ENCODE results near the gene GPR135. TPM values are rescaled to one million over a fixed set of nuclear protein-coding genes. Genes with fewer than 3 reads are reported as not detected.

GPR135 gene
- total RNA-seq, 1 experiment from 2014 or later = 6.7 TPM

DNA sequence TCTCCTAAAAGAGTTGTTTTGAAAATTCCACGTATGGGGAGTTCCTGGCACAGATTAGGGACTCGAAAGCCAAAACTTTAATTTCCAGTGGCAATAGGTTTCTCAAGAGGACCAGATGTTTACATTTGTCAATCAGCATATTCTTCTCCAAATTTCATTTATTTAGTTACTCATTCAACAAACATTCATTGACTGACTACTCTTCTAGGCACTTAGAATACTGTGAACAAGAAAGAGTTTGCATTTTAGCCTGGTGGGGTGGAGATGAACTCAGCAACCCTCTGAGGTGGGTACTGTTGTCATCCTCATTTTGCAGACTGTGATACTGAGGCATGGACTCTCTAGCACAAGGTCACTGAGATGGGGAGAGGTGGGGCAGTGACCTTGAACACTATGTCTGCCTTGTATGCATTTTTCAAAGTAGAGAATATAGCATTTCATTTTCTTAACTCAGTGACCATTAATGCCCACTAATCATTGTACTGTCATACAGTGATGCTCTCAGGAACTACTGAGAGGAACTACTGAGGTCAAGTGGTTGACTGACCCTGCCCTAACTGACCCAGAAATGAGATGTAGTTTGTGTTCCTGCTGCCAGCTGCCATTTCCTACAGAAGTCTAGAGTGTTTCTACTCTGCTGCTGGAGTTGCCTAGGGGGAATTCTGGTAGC, 16.8 kb upstream of the GPR135 start:
- Histone ChIP-seq H3K9me2 (replicated peaks; ENCODE audit: low read length) (no peaks in the 10 kb centered on the region), H3K9ac (ENCODE audit: low read length) (peak overlapping the region; percentile 88), H3K79me2 (ENCODE audit: low read length) (peaks cover 90% of the 10 kb centered on the region), H3K4me2 (ENCODE audit: low read length) (peak overlapping the region; percentile 79), H4K20me1 (ENCODE audit: low read length) (peaks cover 18% of the 10 kb centered on the region), H3K27ac (ENCODE audit: low read length) (peak overlapping the region; percentile 83), H2AFZ (ENCODE audit: low read length) (no peak overlapping the region), H3F3A (ENCODE audit: low read length, unreplicated experiment) (peaks cover 16% of the 10 kb centered on the region), H3K36me3 (ENCODE audit: low read depth, low read length) (peaks cover 29% of the 10 kb centered on the region), H3K27me3 (ENCODE audit: low read length) (no peaks in the 10 kb centered on the region), H3K4me3 (ENCODE audit: low read length) (peak overlapping the region; percentile 79), H3K9me3 (ENCODE audit: low read length) (no peaks in the 10 kb centered on the region), H3K4me1 (ENCODE audit: insufficient read depth, low read length) (peaks cover 42% of the 10 kb centered on the region)
- BruUV-seq (replicated peaks) = no TSS peak
- intact Hi-C loops (cut with micrococcal nuclease) = loop anchor here (1.0 to 10.0 kb wide), 6 partner anchors 17 to 1237 kb away; partner anchors contain the start of genes DAAM1, GPR135, PPM1A and PSMA3
- peak; percentile 21 for ATAC-seq
- POLR2A ChIA-PET (ENCODE audit: unreplicated experiment) = no interaction called here
- peak; percentile 99 for DNase-seq
- CTCF ChIA-PET = interaction anchor here (0.6 kb wide), 2 partner anchors 94 to 95 kb away, joined by 3 read pairs; partner anchors contain the start of gene CCDC175
- TF ChIP-seq EZH2 (IDR thresholded peaks at IDR 0.05; ENCODE audit: low read length, unreplicated experiment) (no peak), EZH2phosphoT487 (IDR thresholded peaks at IDR 0.05; ENCODE audit: borderline replicate concordance, low read length) (no peak)
- TF ChIP-seq, protein P1, sequence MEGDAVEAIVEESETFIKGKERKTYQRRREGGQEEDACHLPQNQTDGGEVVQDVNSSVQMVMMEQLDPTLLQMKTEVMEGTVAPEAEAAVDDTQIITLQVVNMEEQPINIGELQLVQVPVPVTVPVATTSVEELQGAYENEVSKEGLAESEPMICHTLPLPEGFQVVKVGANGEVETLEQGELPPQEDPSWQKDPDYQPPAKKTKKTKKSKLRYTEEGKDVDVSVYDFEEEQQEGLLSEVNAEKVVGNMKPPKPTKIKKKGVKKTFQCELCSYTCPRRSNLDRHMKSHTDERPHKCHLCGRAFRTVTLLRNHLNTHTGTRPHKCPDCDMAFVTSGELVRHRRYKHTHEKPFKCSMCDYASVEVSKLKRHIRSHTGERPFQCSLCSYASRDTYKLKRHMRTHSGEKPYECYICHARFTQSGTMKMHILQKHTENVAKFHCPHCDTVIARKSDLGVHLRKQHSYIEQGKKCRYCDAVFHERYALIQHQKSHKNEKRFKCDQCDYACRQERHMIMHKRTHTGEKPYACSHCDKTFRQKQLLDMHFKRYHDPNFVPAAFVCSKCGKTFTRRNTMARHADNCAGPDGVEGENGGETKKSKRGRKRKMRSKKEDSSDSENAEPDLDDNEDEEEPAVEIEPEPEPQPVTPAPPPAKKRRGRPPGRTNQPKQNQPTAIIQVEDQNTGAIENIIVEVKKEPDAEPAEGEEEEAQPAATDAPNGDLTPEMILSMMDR (conservative IDR thresholded peaks at IDR 0.05; ENCODE audit: low read depth, low read length) = no peak; the same call in 1 of the 2 replicates

DNA sequence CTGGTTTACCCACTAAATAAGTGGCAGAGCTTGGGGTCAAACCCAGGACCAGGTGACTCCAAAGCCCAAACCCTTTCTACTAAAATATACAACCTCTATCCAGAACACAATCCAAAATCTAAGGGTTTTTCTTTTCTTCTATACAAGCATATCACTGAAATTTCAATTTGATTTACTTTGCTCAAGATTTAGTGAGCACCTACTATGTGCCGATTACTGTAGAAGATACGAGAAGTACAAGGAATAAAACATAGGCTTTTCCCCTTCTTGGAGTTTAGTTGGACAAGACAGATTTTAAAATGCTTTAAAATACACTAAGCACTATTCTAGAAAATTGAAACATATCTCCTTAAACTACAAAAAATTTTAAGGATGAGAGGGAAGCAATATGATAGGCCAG, 16.2 kb upstream of the GPR135 start:
- H3K4me2 ChIP-seq (ENCODE audit: low read length) = peak overlapping the region; percentile 79
- no peaks in the 10 kb centered on the region for H3K9me3 ChIP-seq (ENCODE audit: low read length)
- H3K36me3 ChIP-seq (ENCODE audit: low read depth, low read length) = peaks cover 34% of the 10 kb centered on the region
- no peak for ATAC-seq
- H3F3A ChIP-seq (ENCODE audit: low read length, unreplicated experiment) = peaks cover 16% of the 10 kb centered on the region
- H3K27me3 ChIP-seq (ENCODE audit: low read length) = no peaks in the 10 kb centered on the region
- no TSS peak for BruUV-seq (replicated peaks)
- peaks cover 20% of the 10 kb centered on the region for H4K20me1 ChIP-seq (ENCODE audit: low read length)
- no peaks in the 10 kb centered on the region for H3K9me2 ChIP-seq (replicated peaks; ENCODE audit: low read length)
- H3K9ac ChIP-seq (ENCODE audit: low read length) = 0 out of 2 replicates have a peak overlapping the region, but pooled peaks have one; percentile 0
- DNase-seq = no peak
- H3K4me3 ChIP-seq (ENCODE audit: low read length) = peak overlapping the region; percentile 79
- H3K4me1 ChIP-seq (ENCODE audit: insufficient read depth, low read length) = peaks cover 39% of the 10 kb centered on the region
- H3K79me2 ChIP-seq (ENCODE audit: low read length) = peaks cover 88% of the 10 kb centered on the region
- ChIA-PET POLR2A (ENCODE audit: unreplicated experiment) (no interaction called here), CTCF (no interaction called here)
- intact Hi-C loops (cut with micrococcal nuclease) = loop anchor here (5.0 to 10.0 kb wide), 3 partner anchors 204 to 1237 kb away; partner anchors contain the start of genes PPM1A and PSMA3
- H3K27ac ChIP-seq (ENCODE audit: low read length) = peak overlapping the region; percentile 83
- no peak for TF ChIP-seq EZH2phosphoT487 (IDR thresholded peaks at IDR 0.05; ENCODE audit: borderline replicate concordance, low read length)
- TF ChIP-seq, protein P1 (conservative IDR thresholded peaks at IDR 0.05; ENCODE audit: low read depth, low read length) = no peak
- no peak for TF ChIP-seq EZH2 (IDR thresholded peaks at IDR 0.05; ENCODE audit: low read length, unreplicated experiment)
- no peak overlapping the region for H2AFZ ChIP-seq (ENCODE audit: low read length)

DNA sequence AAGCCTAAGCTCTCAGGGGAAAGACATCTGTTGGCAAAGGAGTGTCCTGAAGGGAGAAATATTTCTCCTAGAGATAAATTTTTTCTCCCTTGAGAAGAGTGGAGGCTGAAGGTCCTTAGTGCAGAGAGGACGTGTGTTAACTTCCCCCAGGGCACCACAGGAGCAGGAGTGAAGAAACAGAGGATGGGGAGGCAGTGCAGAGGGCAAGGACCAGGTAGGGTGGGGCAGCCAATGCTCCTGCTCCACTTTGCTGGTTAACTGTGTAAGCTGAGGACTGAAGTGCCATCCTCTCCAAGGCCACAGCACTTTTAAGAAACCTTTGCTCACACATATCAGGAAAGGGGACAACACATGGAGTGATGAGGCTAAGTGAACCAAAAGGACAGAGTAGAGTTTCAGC, 15.0 kb upstream of the GPR135 start:
- Histone ChIP-seq H3F3A (ENCODE audit: low read length, unreplicated experiment) (peaks cover 16% of the 10 kb centered on the region), H3K9ac (ENCODE audit: low read length) (no peak overlapping the region), H3K79me2 (ENCODE audit: low read length) (peaks cover 76% of the 10 kb centered on the region), H3K4me3 (ENCODE audit: low read length) (peak overlapping the region; percentile 79; the same call in 1 of the 2 replicates), H3K9me2 (replicated peaks; ENCODE audit: low read length) (no peaks in the 10 kb centered on the region), H3K27ac (ENCODE audit: low read length) (no peak overlapping the region), H2AFZ (ENCODE audit: low read length) (no peak overlapping the region), H3K9me3 (ENCODE audit: low read length) (no peaks in the 10 kb centered on the region), H3K27me3 (ENCODE audit: low read length) (no peaks in the 10 kb centered on the region), H3K36me3 (ENCODE audit: low read depth, low read length) (peaks cover 47% of the 10 kb centered on the region), H3K4me1 (ENCODE audit: insufficient read depth, low read length) (peaks cover 32% of the 10 kb centered on the region), H4K20me1 (ENCODE audit: low read length) (peaks cover 21% of the 10 kb centered on the region), H3K4me2 (ENCODE audit: low read length) (peak overlapping the region; percentile 79)
- no peak for ATAC-seq
- DNase-seq = no peak
- no TSS peak for BruUV-seq (replicated peaks)
- intact Hi-C loops (cut with micrococcal nuclease) = loop anchor here (5.0 to 10.0 kb wide), 3 partner anchors 203 to 1235 kb away; partner anchors contain the start of genes PPM1A and PSMA3
- ChIA-PET POLR2A (ENCODE audit: unreplicated experiment) (no interaction called here), CTCF (no interaction called here)
- TF ChIP-seq, protein P1 (conservative IDR thresholded peaks at IDR 0.05; ENCODE audit: low read depth, low read length) = no peak
- TF ChIP-seq EZH2 (IDR thresholded peaks at IDR 0.05; ENCODE audit: low read length, unreplicated experiment) (no peak), EZH2phosphoT487 (IDR thresholded peaks at IDR 0.05; ENCODE audit: borderline replicate concordance, low read length) (no peak)
